Endothelial cell of umbilical vein (primary cell): ENCODE data around the gene ATP5IF1. TPM values are rescaled to one million over a fixed set of nuclear protein-coding genes. Genes with fewer than 3 reads are reported as not detected.

ENCODE experiments used
- BruUV-seq: library from RNA; stranded (reverse); fragments of 400-500 nt; replicated peaks from 2 replicates; lab custom pipeline; 2021; lab: Mats Ljungman, UMichigan
- CTCF ChIA-PET: fragments of 300-600, 350-600 bp; sonication (Branson Sonifier 250); formaldehyde crosslinking; loops from one replicate; lab custom pipeline; 2021; ENCODE audit warnings: antibody characterized with exemption, inconsistent platforms; lab: Charles Lee
- POLR2A ChIA-PET: fragments of 300-600, 350-600 bp; sonication (Branson Sonifier 250); formaldehyde crosslinking; loops from one replicate; lab custom pipeline; 2021; ENCODE audit warnings: antibody characterized with exemption, inconsistent platforms; lab: Charles Lee
- DNase-seq: peaks from one replicate; pipeline ENCODE4 v3.0.0-alpha.2; 2011; ENCODE audit warnings: low read depth, low spot score
- FAIRE-seq: peaks from 2 replicates; lab custom pipeline; 2011; peaks lifted over from hg19 to GRCh38; lab: Jason Lieb, UNC
- H2AFZ ChIP-seq: 2 replicates; pipeline ENCODE4 v1.6.0; 2012; ENCODE audit warnings: low read depth, low read length, control low read depth, inconsistent platforms
- H3K27ac ChIP-seq: 2 replicates; pipeline ENCODE4 v1.5.1; 2011; ENCODE audit warnings: low read depth, mild to moderate bottlenecking, control low read depth, low read length, moderate library complexity; ENCODE audit not compliant: insufficient read depth
- H3K27me3 ChIP-seq, 2 experiments: 2 replicates each; pipeline versions ENCODE4 v1.6.0 to v1.6.1; 2011; ENCODE audit warnings: low read length in 2 of 2, mixed read lengths in 1 of 2; ENCODE audit not compliant: control insufficient read depth in 2 of 2, insufficient read depth in 2 of 2
- H3K36me3 ChIP-seq, 2 experiments: 2 replicates in 1 of 2; 3 replicates in 1 of 2; pipeline ENCODE4 v1.5.1; 2011; ENCODE audit warnings: low read length in 2 of 2, mild to moderate bottlenecking in 1 of 2, moderate library complexity in 1 of 2; ENCODE audit not compliant: control insufficient read depth in 2 of 2, insufficient read depth in 2 of 2; ENCODE audit errors: extremely low read depth in 1 of 2
- H3K4me1 ChIP-seq: 3 replicates; pipeline ENCODE4 v1.5.1; 2011; ENCODE audit warnings: mild to moderate bottlenecking, low read length; ENCODE audit not compliant: control insufficient read depth, insufficient read depth; ENCODE audit errors: extremely low read depth
- H3K4me2 ChIP-seq: 2 replicates; pipeline ENCODE4 v1.6.1; 2011; ENCODE audit warnings: low read length, control low read depth, mixed read lengths; ENCODE audit not compliant: insufficient read depth
- H3K4me3 ChIP-seq, 3 experiments: fragments of 200-600 bp in 1 of 3; sonication (generic), shearing (Covaris generic) in 1 of 3; replicated peaks in 1 of 3; 2 replicates each; pipeline ENCODE4 v1.5.1; 2011 to 2016; ENCODE audit warnings: control low read depth in 3 of 3, low read length in 3 of 3, mild to moderate bottlenecking in 2 of 3, inconsistent platforms in 1 of 3, low read depth in 1 of 3, moderate library complexity in 1 of 3; ENCODE audit not compliant: insufficient read depth in 1 of 3
- H3K79me2 ChIP-seq: 2 replicates; pipeline ENCODE4 v1.6.0; 2012; ENCODE audit warnings: low read length, inconsistent platforms; ENCODE audit not compliant: control insufficient read depth, insufficient read depth
- H3K9ac ChIP-seq: replicated peaks from 2 replicates; pipeline ENCODE3; 2011; ENCODE audit warnings: low read length, control low read depth; ENCODE audit not compliant: insufficient read depth; ENCODE audit errors: extremely low read depth
- H3K9me1 ChIP-seq: replicated peaks from 3 replicates; pipeline ENCODE4 v1.6.0; 2011; ENCODE audit warnings: mild to moderate bottlenecking, low read length; ENCODE audit not compliant: control insufficient read depth, insufficient read depth; ENCODE audit errors: extremely low read depth
- H3K9me3 ChIP-seq: replicated peaks from 2 replicates; pipeline ENCODE4 v1.5.1; 2012; ENCODE audit warnings: low read length, inconsistent platforms; ENCODE audit not compliant: control insufficient read depth, insufficient read depth
- H4K20me1 ChIP-seq: replicated peaks from 2 replicates; pipeline ENCODE3; 2011; ENCODE audit warnings: mild to moderate bottlenecking, low read length; ENCODE audit not compliant: control insufficient read depth, insufficient read depth; ENCODE audit errors: extremely low read depth
- EZH2 ChIP-seq: IDR thresholded peaks from 2 replicates; pipeline ENCODE4 v1.6.1; 2012; ENCODE audit warnings: borderline replicate concordance, low read depth, mild to moderate bottlenecking, moderate library complexity, low read length, inconsistent platforms; ENCODE audit not compliant: severe bottlenecking
- FOS ChIP-seq: IDR thresholded peaks from 2 replicates; pipeline ENCODE4 v1.6.1; 2011; ENCODE audit warnings: mild to moderate bottlenecking, low read length, moderate library complexity, borderline replicate concordance; ENCODE audit not compliant: insufficient read depth
- GATA2 ChIP-seq: IDR thresholded peaks from 2 replicates; pipeline ENCODE4 v1.7.0; 2011; ENCODE audit warnings: low read depth, mild to moderate bottlenecking, moderate library complexity, mixed read lengths, low read length; ENCODE audit not compliant: insufficient read length, insufficient read depth
- JUN ChIP-seq: IDR thresholded peaks from 2 replicates; pipeline ENCODE4 v1.6.1; 2011; ENCODE audit warnings: borderline replicate concordance, low read depth; ENCODE audit not compliant: insufficient read length, insufficient read depth
- MYC ChIP-seq: IDR thresholded peaks from one replicate; pipeline ENCODE4 v1.6.1; 2011; ENCODE audit warnings: mild to moderate bottlenecking, low read depth, low read length
- POLR2A ChIP-seq: IDR thresholded peaks from 2 replicates; pipeline ENCODE4 v1.6.1; 2012; ENCODE audit warnings: low read depth, mild to moderate bottlenecking, control low read depth, low read length
- POLR2AphosphoS5 ChIP-seq: IDR thresholded peaks from 2 replicates; pipeline ENCODE4 v1.6.1; 2012; ENCODE audit warnings: low read depth, mild to moderate bottlenecking, control low read depth, low read length, moderate library complexity; ENCODE audit not compliant: insufficient read depth
- dilution Hi-C: fragments of 300-500 bp; cut with MboI; formaldehyde crosslinking; loops from one replicate; pipeline ENCODE4 v1.15.0; 2019; ENCODE audit warnings: low sequenced_read_pairs; ENCODE audit not compliant: extremely low pct_ligation_motif_present
- intact Hi-C: fragments of 100-400 bp; cut with micrococcal nuclease; formaldehyde crosslinking; loops from one replicate; pipeline ENCODE4 v1.10.0; 2022
- polyA plus RNA-seq, 4 experiments: library from polyadenylated mRNA; depleted of rRNA in 3 of 4; stranded (reverse) in 3 of 4; unstranded in 1 of 4; fragments of >200 nt; gene quantifications; 2 replicates each; pipeline versions ENCODE4 v1.2.1 to v1.2.3, GENCODE V29; 2011 to 2012; ENCODE audit warnings: missing spikeins in 1 of 4
- total RNA-seq: library from RNA; stranded (reverse); gene quantifications from 2 replicates; pipeline ENCODE4 v1.2.3, GENCODE V29; 2021
- TF ChIP-seq, protein P1 (sequence below): IDR thresholded peaks from 2 replicates; pipeline ENCODE4 v1.6.1; 2011; ENCODE audit not compliant: insufficient read depth, insufficient read length
- TF ChIP-seq, protein P2 (sequence below), 2 donors: IDR thresholded peaks; 1 replicate in 1 of 2; 2 replicates in 1 of 2; pipeline ENCODE4 v1.5.1; 2011; ENCODE audit warnings: low read length in 2 of 2, mild to moderate bottlenecking in 2 of 2, moderate library complexity in 2 of 2, control low read depth in 1 of 2, inconsistent platforms in 1 of 2, low read depth in 1 of 2; ENCODE audit not compliant: insufficient read depth in 1 of 2; ENCODE audit errors: extremely low read depth in 1 of 2

Gene ATP5IF1
- total and polyA plus RNA-seq, 2 donors (not counting 3 experiments of a cell fraction or from before 2014, with no cell fraction given), result 133 to 243 TPM

DNA sequence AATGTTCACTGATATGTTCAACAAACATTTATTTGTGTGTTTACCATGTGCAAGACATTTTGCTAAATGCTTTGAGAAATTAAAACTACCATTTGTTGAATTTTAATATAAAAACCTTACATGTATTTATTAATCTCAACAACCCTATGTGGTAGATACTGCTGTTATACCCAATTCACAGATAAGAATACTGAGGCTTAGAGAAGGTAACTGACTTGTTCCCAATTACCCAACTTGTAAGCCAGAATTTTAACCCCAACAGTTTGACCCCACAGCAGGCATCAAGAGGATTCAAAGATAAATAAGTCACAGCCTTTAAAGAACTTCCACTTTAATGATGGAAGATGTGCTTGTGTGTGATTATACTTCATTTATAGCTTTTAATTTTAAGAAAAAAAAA lies 6.8 kb upstream of the ATP5IF1 start:
- Histone ChIP-seq H2AFZ (no peak overlapping the region), H3K4me2 (no peak overlapping the region), H3K79me2 (peaks cover 32% of the 10 kb centered on the region), H3K27me3 (no peaks in the 10 kb centered on the region), H4K20me1 (no peaks in the 10 kb centered on the region), H3K4me1 (peaks cover 7% of the 10 kb centered on the region), H3K4me3 (no peak overlapping the region), H3K9ac (no peak overlapping the region), H3K27ac (no peak overlapping the region), H3K36me3 (peaks cover 7 to 8% of the 10 kb centered on the region in 2 experiments), H3K9me3 (no peaks in the 10 kb centered on the region), H3K9me1 (no peaks in the 10 kb centered on the region)
- CTCF ChIA-PET, result interaction anchor here (0.8 kb wide), 1 partner anchor 20 kb away, joined by 3 read pairs; no protein-coding TSS in a partner anchor
- DNase-seq (no peak), FAIRE-seq (no peak)
- POLR2A ChIA-PET, result interaction anchor here (0.8 kb wide), 1 partner anchor 138 kb away, joined by 3 read pairs; no protein-coding TSS in a partner anchor
- no peak for TF ChIP-seq FOS
- no peak for TF ChIP-seq EZH2
- no peak for TF ChIP-seq JUN
- no peak for TF ChIP-seq MYC
- no peak for TF ChIP-seq POLR2A
- TF ChIP-seq, protein P1, sequence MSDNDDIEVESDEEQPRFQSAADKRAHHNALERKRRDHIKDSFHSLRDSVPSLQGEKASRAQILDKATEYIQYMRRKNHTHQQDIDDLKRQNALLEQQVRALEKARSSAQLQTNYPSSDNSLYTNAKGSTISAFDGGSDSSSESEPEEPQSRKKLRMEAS, result no peak
- no peak for TF ChIP-seq GATA2
- no peak for TF ChIP-seq POLR2AphosphoS5
- TF ChIP-seq, protein P2, sequence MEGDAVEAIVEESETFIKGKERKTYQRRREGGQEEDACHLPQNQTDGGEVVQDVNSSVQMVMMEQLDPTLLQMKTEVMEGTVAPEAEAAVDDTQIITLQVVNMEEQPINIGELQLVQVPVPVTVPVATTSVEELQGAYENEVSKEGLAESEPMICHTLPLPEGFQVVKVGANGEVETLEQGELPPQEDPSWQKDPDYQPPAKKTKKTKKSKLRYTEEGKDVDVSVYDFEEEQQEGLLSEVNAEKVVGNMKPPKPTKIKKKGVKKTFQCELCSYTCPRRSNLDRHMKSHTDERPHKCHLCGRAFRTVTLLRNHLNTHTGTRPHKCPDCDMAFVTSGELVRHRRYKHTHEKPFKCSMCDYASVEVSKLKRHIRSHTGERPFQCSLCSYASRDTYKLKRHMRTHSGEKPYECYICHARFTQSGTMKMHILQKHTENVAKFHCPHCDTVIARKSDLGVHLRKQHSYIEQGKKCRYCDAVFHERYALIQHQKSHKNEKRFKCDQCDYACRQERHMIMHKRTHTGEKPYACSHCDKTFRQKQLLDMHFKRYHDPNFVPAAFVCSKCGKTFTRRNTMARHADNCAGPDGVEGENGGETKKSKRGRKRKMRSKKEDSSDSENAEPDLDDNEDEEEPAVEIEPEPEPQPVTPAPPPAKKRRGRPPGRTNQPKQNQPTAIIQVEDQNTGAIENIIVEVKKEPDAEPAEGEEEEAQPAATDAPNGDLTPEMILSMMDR (IDR thresholded peaks at IDR 0.05; ENCODE audit: extremely low read depth in 1 of 2, insufficient read depth in 1 of 2, low read depth in 1 of 2, low read length in 2 of 2), result no peak
- dilution Hi-C loops, result no loop called here
- BruUV-seq, result no TSS peak
- intact Hi-C loops, result no loop called here
